Panc1 (cell line): ENCODE results near the gene LTB4R2. TPM values are rescaled to one million over a fixed set of nuclear protein-coding genes. Genes with fewer than 3 reads are reported as not detected.

Source experiments
- ATAC-seq: fragments of 200-7000 bp; cut with Tn5 transposase; 2 replicates; pipeline ENCODE4 v1.9.1; 2020; ENCODE audit warnings: mild to moderate bottlenecking, moderate library complexity
- BruUV-seq: library from RNA; stranded (reverse); fragments of 400-500 nt; replicated peaks from 2 replicates; lab custom pipeline; 2021; lab: Mats Ljungman, UMichigan
- CTCF ChIA-PET: fragments of 300-600 bp; sonication (Branson Sonifier 250); formaldehyde crosslinking; loops from one replicate; lab custom pipeline; 2022; ENCODE audit warnings: antibody characterized with exemption; lab: Charles Lee
- POLR2A ChIA-PET: fragments of 300-600 bp; sonication (Branson Sonifier 250); formaldehyde crosslinking; loops from one replicate; lab custom pipeline; 2022; ENCODE audit warnings: antibody characterized with exemption; lab: Charles Lee
- DNase-seq: peaks from one replicate; pipeline ENCODE4 v3.0.0-alpha.2; 2010; ENCODE audit warnings: low read depth, low spot score
- H3K27ac ChIP-seq: 2 replicates; pipeline ENCODE4 v1.5.1; 2011; ENCODE audit warnings: mild to moderate bottlenecking, low read length, inconsistent platforms
- H3K27me3 ChIP-seq: fragments of 200-500 bp; sonication (Bioruptor generic); 2 replicates; pipeline ENCODE4 v1.6.0; 2014; ENCODE audit warnings: low read length, inconsistent platforms; ENCODE audit not compliant: control insufficient read depth, insufficient read depth
- H3K36me3 ChIP-seq: fragments of 200-500 bp; sonication (Bioruptor generic); 2 replicates; pipeline ENCODE4 v1.5.1; 2014; ENCODE audit warnings: inconsistent platforms, mild to moderate bottlenecking, low read length, moderate library complexity; ENCODE audit not compliant: control insufficient read depth, insufficient read depth
- H3K4me1 ChIP-seq: 2 replicates; pipeline ENCODE4 v1.5.1; 2011; ENCODE audit warnings: inconsistent platforms, mild to moderate bottlenecking, low read length, moderate library complexity; ENCODE audit not compliant: control insufficient read depth, insufficient read depth
- H3K4me3 ChIP-seq, 2 experiments: 2 replicates each; pipeline ENCODE4 v1.5.1; 2011 to 2012; ENCODE audit warnings: low read depth in 2 of 2, low read length in 2 of 2, mild to moderate bottlenecking in 2 of 2, inconsistent platforms in 1 of 2, moderate library complexity in 1 of 2
- H3K9me3 ChIP-seq: fragments of 200-500 bp; sonication (Bioruptor generic); 2 replicates; pipeline ENCODE4 v1.5.1; 2014; ENCODE audit warnings: low read depth, mild to moderate bottlenecking, inconsistent platforms, low read length, moderate library complexity; ENCODE audit not compliant: control insufficient read depth, insufficient read depth
- POLR2AphosphoS5 ChIP-seq: IDR thresholded peaks from 2 replicates; pipeline ENCODE4 v1.6.1; 2012; ENCODE audit warnings: mild to moderate bottlenecking, low read depth, low read length, moderate library complexity
- SIN3A ChIP-seq: IDR thresholded peaks from 2 replicates; pipeline ENCODE4 v1.6.1; 2012; ENCODE audit warnings: low read depth, mild to moderate bottlenecking, low read length, moderate library complexity, borderline replicate concordance; ENCODE audit not compliant: insufficient read depth
- TCF7L2 ChIP-seq: IDR thresholded peaks from 2 replicates; pipeline ENCODE4 v1.6.1; 2011; ENCODE audit warnings: mild to moderate bottlenecking, low read depth, low read length, inconsistent platforms
- in situ Hi-C: cut with HindIII; loops from 2 replicates; pipeline ENCODE4 v1.10.0; 2016; ENCODE audit warnings: low sequenced_read_pairs, low pct_unique_long_range_greater_than_20kb
- intact Hi-C: fragments of 100-400 bp; cut with micrococcal nuclease; formaldehyde crosslinking; loops from one replicate; pipeline ENCODE4 v1.10.0; 2022; ENCODE audit not compliant: unreplicated experiment
- total RNA-seq: library from RNA; stranded (reverse); gene quantifications from one replicate; pipeline ENCODE4 v1.2.1, GENCODE V29; 2021; ENCODE audit not compliant: unreplicated experiment
- TF ChIP-seq, protein P1 (sequence below): fragments of 450-650 bp; IDR thresholded peaks from 2 replicates; pipeline ENCODE4 v1.5.1; 2017; ENCODE audit warnings: mild to moderate bottlenecking
- TF ChIP-seq, protein P2 (sequence below), 2 experiments: IDR thresholded peaks; 2 replicates each; pipeline ENCODE4 v1.6.1; 2011 to 2012; ENCODE audit warnings: low read depth in 2 of 2, control low read depth in 1 of 2, low read length in 1 of 2, mild to moderate bottlenecking in 1 of 2, moderate library complexity in 1 of 2; ENCODE audit not compliant: insufficient read depth in 1 of 2

LTB4R2 gene
- total RNA-seq, 1 experiment from 2014 or later = 6.9 TPM

GRCh38 chr14:24280797-24281460, 29.0 kb upstream of the LTB4R2 start:
- no peak for ATAC-seq
- H3K4me1 ChIP-seq = no peaks in the 10 kb centered on the region
- CTCF ChIA-PET = no interaction called here

GRCh38 chr14:24281636-24282035, 28.3 kb upstream of the LTB4R2 start:
- no TSS peak for BruUV-seq
- no peaks in the 10 kb centered on the region for H3K36me3 ChIP-seq
- in situ Hi-C loops (no loop called here), intact Hi-C loops (no loop called here)
- no peak overlapping the region for H3K4me3 ChIP-seq
- H3K9me3 ChIP-seq = no peaks in the 10 kb centered on the region
- POLR2A ChIA-PET = no interaction called here
- ATAC-seq (no peak), DNase-seq (no peak)
- TF ChIP-seq TCF7L2 (no peak), SIN3A (no peak), POLR2AphosphoS5 (no peak)
- TF ChIP-seq, protein P1, sequence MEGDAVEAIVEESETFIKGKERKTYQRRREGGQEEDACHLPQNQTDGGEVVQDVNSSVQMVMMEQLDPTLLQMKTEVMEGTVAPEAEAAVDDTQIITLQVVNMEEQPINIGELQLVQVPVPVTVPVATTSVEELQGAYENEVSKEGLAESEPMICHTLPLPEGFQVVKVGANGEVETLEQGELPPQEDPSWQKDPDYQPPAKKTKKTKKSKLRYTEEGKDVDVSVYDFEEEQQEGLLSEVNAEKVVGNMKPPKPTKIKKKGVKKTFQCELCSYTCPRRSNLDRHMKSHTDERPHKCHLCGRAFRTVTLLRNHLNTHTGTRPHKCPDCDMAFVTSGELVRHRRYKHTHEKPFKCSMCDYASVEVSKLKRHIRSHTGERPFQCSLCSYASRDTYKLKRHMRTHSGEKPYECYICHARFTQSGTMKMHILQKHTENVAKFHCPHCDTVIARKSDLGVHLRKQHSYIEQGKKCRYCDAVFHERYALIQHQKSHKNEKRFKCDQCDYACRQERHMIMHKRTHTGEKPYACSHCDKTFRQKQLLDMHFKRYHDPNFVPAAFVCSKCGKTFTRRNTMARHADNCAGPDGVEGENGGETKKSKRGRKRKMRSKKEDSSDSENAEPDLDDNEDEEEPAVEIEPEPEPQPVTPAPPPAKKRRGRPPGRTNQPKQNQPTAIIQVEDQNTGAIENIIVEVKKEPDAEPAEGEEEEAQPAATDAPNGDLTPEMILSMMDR = no peak
- TF ChIP-seq, protein P2, sequence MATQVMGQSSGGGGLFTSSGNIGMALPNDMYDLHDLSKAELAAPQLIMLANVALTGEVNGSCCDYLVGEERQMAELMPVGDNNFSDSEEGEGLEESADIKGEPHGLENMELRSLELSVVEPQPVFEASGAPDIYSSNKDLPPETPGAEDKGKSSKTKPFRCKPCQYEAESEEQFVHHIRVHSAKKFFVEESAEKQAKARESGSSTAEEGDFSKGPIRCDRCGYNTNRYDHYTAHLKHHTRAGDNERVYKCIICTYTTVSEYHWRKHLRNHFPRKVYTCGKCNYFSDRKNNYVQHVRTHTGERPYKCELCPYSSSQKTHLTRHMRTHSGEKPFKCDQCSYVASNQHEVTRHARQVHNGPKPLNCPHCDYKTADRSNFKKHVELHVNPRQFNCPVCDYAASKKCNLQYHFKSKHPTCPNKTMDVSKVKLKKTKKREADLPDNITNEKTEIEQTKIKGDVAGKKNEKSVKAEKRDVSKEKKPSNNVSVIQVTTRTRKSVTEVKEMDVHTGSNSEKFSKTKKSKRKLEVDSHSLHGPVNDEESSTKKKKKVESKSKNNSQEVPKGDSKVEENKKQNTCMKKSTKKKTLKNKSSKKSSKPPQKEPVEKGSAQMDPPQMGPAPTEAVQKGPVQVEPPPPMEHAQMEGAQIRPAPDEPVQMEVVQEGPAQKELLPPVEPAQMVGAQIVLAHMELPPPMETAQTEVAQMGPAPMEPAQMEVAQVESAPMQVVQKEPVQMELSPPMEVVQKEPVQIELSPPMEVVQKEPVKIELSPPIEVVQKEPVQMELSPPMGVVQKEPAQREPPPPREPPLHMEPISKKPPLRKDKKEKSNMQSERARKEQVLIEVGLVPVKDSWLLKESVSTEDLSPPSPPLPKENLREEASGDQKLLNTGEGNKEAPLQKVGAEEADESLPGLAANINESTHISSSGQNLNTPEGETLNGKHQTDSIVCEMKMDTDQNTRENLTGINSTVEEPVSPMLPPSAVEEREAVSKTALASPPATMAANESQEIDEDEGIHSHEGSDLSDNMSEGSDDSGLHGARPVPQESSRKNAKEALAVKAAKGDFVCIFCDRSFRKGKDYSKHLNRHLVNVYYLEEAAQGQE (IDR thresholded peaks at IDR 0.05; ENCODE audit: insufficient read depth in 1 of 2, low read depth in 2 of 2, low read length in 1 of 2) = no peak
- H3K27ac ChIP-seq = no peak overlapping the region
- CTCF ChIA-PET = no interaction called here
- H3K27me3 ChIP-seq = no peaks in the 10 kb centered on the region
- no peaks in the 10 kb centered on the region for H3K4me1 ChIP-seq

More at GRCh38 chr14:24280797-24281460, 29.0 kb upstream of the LTB4R2 start:
- no peaks in the 10 kb centered on the region for H3K9me3 ChIP-seq
- in situ Hi-C loops = no loop called here
- no peaks in the 10 kb centered on the region for H3K36me3 ChIP-seq
- no peaks in the 10 kb centered on the region for H3K27me3 ChIP-seq
- H3K4me3 ChIP-seq = no peak overlapping the region
- no TSS peak for BruUV-seq
- DNase-seq = no peak
- POLR2A ChIA-PET = no interaction called here
- H3K27ac ChIP-seq = no peak overlapping the region
- TF ChIP-seq, protein P1 = no peak
- TF ChIP-seq, protein P2 (IDR thresholded peaks at IDR 0.05; ENCODE audit: insufficient read depth in 1 of 2, low read depth in 2 of 2, low read length in 1 of 2) = no peak
- no peak for TF ChIP-seq SIN3A
- no peak for TF ChIP-seq TCF7L2
- TF ChIP-seq POLR2AphosphoS5 = no peak
- intact Hi-C loops = no loop called here
